Lower leg skin (tissue), 4 donors: ENCODE data around the gene TPBGL. TPM values are rescaled to one million over a fixed set of nuclear protein-coding genes. Genes with fewer than 3 reads are reported as not detected.
A peak's percentile ranks its signal among the peaks of the same experiment; 100 is the strongest.

Source experiments
- DNase-seq, 2 donors: peaks; one replicate each; pipeline ENCODE4 v3.0.0-alpha.2; 2019; ENCODE audit warnings: low spot score in 2 of 2
- H3K4me3 ChIP-seq: fragments of 200-600 bp; sonication (generic); 2 replicates; pipeline ENCODE4 v1.5.1; 2017; ENCODE audit warnings: mild to moderate bottlenecking, low read depth; ENCODE audit not compliant: poor library complexity, severe bottlenecking
- POLR2A ChIP-seq, 2 donors: fragments of 450-650 bp; IDR thresholded peaks; one replicate each; pipeline ENCODE4 v1.6.1; 2016 to 2017; ENCODE audit warnings: antibody characterized with exemption in 2 of 2, mild to moderate bottlenecking in 1 of 2, moderate library complexity in 1 of 2
- WGBS, 2 donors: methylation state at CpG; one replicate each; pipeline ENCODE4 v1.1.5; 2018; 5-methylcytosine and 5-hydroxymethylcytosine counted together
- intact Hi-C: fragments of 100-400 bp; cut with DNase I; formaldehyde crosslinking; loops from one replicate; pipeline ENCODE4 v1.15.0; 2023; ENCODE audit warnings: low total_unique reads
- total RNA-seq, 4 donors: library from RNA; depleted of rRNA; stranded (reverse); fragments of >200 nt; gene quantifications; one replicate each; pipeline ENCODE4 v1.1.0, GENCODE V29; 2016
- TF ChIP-seq, protein P1 (sequence below), 3 donors: fragments of 450-650 bp; IDR thresholded peaks; one replicate each; pipeline ENCODE4 v1.5.1; 2016; ENCODE audit warnings: antibody characterized with exemption in 3 of 3, mild to moderate bottlenecking in 3 of 3, moderate library complexity in 2 of 3

The TPBGL gene
- total RNA-seq, 4 donors from 2014 or later: 0.13 to 0.84 TPM; not detected in 2

DNA sequence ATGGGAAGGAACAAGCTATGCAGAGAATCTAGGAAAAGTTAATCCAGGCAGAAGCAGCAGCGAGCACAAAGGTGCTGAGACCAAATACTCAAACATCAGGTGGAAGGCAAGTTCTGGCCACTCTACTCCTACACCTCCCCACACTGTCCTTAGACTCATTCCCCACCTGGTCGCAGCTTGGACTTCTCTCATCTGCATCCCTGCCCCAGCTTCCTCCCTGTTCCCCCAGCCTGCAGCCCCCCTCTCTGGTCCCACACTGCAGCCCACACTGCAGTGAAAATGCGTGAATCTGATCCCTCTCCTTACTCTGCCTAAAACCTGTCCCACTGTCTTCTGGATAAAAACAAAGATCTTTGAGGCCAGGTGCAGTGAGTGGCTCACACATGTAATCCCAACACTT lies 9.1 kb downstream of the TPBGL start:
- intact Hi-C loops: loop anchor here (5.0 to 10.0 kb wide), 2 partner anchors 107 to 225 kb away; no protein-coding TSS in a partner anchor
- peak in 1 of 2 donors; percentile 71 for DNase-seq
- WGBS, 2 donors: 52 to 61% methylated on average over 3 of the region's 3 CpGs

DNA sequence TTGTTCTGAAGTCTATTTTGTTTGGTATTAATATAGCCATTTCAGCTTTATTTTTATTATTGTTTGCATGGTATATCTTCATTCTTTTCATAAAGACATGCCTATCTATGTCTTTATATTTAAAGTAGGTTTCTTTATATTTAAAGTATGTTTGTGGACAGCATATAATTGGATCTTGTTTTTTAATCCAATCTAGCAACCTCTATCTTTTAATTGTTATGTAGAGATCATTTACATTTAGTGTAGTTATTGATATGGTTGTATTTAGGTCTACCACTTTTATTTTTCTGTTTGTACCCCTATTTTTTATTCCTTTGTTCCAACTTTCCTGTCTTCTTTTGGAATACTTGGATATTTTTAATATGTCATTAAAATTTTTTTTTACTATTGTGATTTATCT lies 13.8 kb downstream of the TPBGL start:
- intact Hi-C loops: no loop called here
- no peak overlapping the region for H3K4me3 ChIP-seq

More for the DNA sequence above, 9.1 kb downstream of the TPBGL start:
- no peak overlapping the region for H3K4me3 ChIP-seq
- TF ChIP-seq POLR2A (IDR thresholded peaks at IDR 0.05): no peak
- TF ChIP-seq, protein P1, sequence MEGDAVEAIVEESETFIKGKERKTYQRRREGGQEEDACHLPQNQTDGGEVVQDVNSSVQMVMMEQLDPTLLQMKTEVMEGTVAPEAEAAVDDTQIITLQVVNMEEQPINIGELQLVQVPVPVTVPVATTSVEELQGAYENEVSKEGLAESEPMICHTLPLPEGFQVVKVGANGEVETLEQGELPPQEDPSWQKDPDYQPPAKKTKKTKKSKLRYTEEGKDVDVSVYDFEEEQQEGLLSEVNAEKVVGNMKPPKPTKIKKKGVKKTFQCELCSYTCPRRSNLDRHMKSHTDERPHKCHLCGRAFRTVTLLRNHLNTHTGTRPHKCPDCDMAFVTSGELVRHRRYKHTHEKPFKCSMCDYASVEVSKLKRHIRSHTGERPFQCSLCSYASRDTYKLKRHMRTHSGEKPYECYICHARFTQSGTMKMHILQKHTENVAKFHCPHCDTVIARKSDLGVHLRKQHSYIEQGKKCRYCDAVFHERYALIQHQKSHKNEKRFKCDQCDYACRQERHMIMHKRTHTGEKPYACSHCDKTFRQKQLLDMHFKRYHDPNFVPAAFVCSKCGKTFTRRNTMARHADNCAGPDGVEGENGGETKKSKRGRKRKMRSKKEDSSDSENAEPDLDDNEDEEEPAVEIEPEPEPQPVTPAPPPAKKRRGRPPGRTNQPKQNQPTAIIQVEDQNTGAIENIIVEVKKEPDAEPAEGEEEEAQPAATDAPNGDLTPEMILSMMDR (IDR thresholded peaks at IDR 0.05): no peak

DNA sequence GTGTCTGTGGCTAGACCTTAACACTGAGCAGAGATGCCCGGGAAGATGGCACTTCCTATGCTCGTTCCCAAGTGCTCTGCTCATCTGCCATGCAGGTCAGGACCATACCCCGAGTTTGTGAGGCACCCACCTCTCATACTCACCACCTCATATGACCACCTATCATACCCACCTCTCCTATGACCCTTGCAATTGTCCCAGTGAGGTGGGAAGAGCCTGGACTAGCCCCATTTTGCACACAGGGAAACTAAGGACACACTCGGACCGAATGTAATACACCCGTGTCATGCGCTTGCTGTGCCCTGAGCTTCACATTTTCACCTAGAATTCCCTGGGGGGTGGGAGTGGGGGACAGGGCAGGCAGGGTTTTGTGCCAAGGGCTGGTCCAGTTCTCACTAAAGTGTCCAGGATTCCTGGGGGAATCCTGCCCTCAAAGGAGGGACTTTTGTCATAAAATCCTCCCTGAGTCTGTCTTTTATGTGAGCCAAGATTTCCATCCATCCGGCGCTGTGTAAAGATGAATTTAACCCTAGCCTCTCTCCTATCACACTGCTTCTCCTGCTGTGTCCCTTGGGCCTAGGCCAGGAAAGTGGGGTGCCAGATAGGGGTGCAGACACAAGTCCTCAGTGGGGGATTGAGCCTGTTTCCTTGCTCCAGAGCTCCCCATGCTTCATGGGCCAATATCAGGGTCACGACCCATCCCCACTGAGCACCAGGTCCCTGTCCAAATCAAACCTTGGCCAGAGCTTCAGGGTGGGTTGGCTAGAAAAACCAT lies 20.0 kb downstream of the TPBGL start:
- H3K4me3 ChIP-seq: no peak overlapping the region
- peak in 1 of 2 donors; percentile 57 for DNase-seq
- 44 to 50% methylated on average over 10 of the region's 10 CpGs for WGBS, 2 donors
- TF ChIP-seq, protein P1 (IDR thresholded peaks at IDR 0.05): no peak
- no peak for TF ChIP-seq POLR2A (IDR thresholded peaks at IDR 0.05)
- intact Hi-C loops: no loop called here

More for the DNA sequence above, 13.8 kb downstream of the TPBGL start:
- DNase-seq: no peak
- TF ChIP-seq, protein P1 (IDR thresholded peaks at IDR 0.05): no peak
- TF ChIP-seq POLR2A (IDR thresholded peaks at IDR 0.05): no peak

DNA sequence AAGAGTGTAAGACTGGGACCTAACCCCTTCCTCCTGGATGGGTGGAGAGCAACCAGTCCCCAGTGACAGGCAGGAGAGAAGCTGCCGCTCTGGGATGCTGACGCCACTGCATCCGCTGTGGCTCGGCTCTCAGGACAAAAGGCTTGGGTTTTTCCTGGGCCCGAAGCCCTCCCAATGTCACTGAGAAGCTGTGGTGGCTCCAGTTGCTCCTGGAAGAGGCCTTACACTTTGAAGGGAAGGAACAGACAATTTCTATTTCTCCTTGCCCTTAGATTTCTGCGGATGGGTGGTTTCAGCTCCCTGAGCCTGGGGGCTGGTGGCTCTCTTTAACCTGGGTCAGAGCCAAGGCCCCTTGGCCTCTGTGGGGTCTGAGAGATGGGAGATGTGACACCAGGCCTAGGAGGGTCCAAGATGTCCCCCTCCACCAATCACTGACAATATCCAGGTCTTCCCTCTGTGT lies 21.4 kb downstream of the TPBGL start:
- intact Hi-C loops: no loop called here
- H3K4me3 ChIP-seq: no peak overlapping the region
- TF ChIP-seq, protein P1 (IDR thresholded peaks at IDR 0.05): no peak
- TF ChIP-seq POLR2A (IDR thresholded peaks at IDR 0.05): no peak
- DNase-seq: peak in 1 of 2 donors; percentile 76
- WGBS, 2 donors: 84 to 92% methylated on average over 6 of the region's 6 CpGs

DNA sequence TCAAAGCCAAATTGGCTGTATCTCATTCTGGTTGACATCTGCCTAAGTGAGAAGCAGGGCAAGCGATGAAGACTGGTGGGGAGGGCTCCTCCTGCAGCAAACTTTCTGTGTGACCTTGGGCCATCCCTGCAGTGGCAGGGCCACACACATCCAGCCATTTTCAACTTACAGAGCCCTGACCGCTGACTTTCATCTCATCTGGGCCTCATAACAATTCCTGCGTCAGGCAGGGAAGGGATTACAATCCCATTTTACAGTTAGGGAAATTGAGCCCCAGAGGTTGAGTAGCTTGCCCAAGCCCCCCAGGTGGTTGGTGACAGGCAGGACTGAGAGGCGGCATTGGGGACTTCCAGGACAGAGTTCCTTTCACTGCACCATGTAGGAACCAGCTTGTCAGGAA lies 21.9 kb downstream of the TPBGL start:
- H3K4me3 ChIP-seq: no peak overlapping the region
- DNase-seq: peak in 1 of 2 donors; percentile 54
- intact Hi-C loops: no loop called here
- no peak for TF ChIP-seq POLR2A (IDR thresholded peaks at IDR 0.05)
- TF ChIP-seq, protein P1 (IDR thresholded peaks at IDR 0.05): no peak
- 75 to 88% methylated on average over 4 of the region's 4 CpGs for WGBS, 2 donors
